Measurements from ENCODE around the gene ESR1.
"Not testable (repeated sequence)": the region's sequence is repeated elsewhere in the genome, so short reads cannot be mapped to it uniquely, and the experiment has no call there.

ESR1 gene

DNA sequence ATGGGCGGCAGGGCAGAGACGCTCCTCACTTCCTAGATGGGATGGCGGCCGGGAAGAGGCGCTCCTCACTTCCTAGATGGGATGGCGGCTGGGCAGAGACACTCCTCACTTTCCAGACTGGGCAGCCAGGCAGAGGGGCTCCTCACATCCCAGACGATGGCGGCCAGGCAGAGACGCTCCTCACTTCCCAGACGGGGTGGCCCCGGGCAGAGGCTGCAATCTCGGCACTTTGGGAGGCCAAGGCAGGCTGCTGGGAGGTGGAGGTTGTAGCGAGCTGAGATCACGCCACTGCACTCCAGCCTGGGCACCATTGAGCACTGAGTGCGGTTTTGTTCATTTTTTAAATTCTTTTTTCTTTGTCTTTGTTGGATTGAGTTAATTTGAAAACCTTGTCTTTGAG lies 92.3 kb downstream of the ESR1 start:
- not testable (repeated sequence) for FAIRE-seq

DNA sequence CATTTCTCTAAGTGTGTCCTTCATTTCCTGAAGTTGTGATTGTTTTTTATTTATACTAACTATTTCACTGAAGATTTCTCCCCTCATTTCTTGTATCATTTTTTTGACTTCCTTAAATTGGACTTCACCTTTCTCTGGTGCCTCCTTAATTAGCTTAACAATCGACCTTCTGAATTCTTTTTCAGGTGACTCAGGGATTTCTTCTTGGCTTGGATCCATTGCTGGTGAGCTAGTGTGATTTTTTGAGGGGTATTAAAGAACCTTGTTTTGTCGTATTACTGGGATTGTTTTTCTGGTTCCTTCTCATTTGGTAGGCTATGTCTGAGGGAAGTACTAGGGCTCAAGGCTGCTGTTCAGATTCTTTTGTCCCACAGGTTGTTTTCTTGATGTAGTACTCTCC lies 92.8 kb downstream of the ESR1 start:
- FAIRE-seq = peak; percentile 9

DNA sequence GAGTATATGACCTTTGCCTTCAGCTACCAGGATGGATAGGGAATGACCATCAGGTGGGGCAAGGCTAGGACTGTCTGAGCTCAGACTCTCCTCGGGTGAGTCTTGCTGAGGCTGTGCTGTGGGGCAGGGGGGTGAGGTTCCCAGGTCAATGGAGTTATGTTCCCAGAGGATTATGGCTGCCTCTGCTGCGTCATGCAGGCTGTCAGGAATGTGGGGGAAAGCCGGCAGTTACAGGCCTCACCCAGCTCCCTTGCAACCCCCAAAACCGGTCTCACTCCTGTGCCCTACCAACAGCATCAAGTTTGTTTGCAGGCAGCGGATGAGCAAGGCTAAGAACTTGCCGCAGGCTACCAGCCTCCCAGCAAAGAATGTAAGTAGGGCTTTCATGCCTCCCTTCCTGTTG lies 93.5 kb downstream of the ESR1 start:
- FAIRE-seq = no peak

DNA sequence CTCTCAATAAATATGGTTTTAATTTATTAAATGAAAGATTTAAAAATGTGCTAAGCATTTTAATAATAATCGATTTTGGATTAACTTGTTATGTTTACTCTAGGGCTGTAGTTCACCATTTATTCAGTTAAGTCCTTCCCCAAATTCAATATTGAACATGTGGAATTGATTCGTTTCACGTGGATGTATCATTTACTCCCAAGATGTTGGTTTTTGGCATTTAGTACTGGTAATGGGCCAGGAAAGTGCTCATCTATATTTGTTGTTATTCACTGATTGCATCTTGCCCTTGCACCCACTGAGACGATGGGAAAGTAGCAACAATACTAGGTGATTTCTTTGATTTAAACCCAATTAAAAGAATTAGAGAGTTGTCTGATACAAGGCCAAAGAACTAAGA lies 97.1 kb downstream of the ESR1 start:
- FAIRE-seq = no peak

GRCh38 chr6:151905072-151905471 lies 97.6 kb downstream of the ESR1 start:
- no peak for FAIRE-seq

DNA sequence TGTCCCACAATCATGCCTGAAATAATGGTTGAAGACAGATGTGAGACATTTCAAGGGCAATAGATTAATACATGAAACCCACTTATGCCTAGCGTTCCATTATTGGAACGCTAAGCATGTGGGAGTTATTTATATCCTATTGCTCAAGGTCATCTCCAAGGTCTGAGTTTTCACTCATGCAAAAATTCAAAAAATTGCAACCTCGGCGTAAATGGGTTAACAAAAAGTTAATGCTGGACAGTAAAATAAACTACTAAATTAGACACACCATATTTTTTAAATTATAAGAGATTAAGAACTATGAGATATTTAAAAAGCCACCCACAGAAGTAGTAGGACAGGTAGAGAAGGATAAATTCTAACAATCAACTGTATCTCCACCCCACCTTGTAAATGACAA lies 98.4 kb downstream of the ESR1 start:
- no peak for FAIRE-seq

- no peak for FAIRE-seq
These were observed 103.9 kb downstream of the ESR1 start for GRCh38 chr6:151911401-151911800.

DNA sequence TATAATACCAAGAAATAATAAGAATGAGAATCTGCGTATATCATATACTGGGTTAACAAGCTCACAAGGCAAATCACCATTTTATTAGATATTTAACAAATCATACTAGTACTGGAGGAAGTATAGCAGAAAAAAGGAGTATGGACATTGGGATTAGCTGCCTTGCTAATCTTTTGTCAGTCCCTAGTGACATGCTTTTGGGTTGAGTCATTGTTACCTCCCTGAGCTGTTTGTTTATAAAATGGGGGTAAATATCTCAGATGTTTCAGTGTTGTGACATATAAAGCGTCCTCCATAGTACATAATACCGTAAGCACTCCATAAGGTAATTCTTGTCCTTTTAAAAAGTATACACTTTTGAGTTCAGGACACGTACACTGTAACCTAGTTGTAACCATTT lies 107.0 kb downstream of the ESR1 start:
- FAIRE-seq = no peak

- no peak for FAIRE-seq
These were observed 108.6 kb downstream of the ESR1 start for GRCh38 chr6:151916075-151916474.

GRCh38 chr6:151916680-151917164 lies 109.2 kb downstream of the ESR1 start:
- no peak for FAIRE-seq

DNA sequence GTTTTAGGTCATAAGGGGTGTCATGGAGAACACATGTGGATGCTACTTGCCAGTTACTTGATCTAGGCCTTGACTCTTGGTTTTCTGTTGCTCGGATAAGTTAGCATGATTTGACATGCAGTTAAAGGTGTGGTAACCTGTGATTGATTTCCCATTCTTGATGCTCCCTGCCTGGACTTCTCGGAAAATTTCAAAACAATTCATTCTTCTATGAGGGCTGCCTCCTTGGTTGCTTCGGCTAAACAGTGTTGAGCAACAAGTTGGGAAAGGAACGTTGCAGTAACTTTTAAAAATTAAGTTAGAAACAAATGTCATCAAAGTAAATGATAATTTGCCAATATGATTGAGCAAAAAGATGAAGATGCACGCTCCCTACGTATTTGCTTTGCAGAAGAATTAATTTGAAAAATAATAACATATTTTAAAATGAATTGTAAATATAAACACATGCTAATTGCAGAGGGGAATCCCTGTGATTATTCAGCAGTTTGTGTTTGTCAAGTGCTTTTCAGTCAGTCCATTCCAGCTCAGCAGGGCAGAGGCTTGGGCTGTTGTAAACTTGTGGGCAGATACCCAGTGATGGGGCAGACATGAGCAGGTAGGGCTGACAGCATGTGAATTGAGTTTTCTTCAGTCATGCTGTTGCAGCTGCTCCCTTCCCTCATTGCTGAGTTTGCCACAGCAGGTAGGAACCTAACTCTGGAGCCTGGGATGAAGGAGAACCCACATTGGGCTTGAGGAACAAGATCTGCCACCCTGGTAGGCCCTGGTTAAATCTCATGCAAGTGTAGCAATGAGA lies 110.2 kb downstream of the ESR1 start:
- no peak for FAIRE-seq

- FAIRE-seq = no peak
These were observed 132.8 kb downstream of the ESR1 start for GRCh38 chr6:151940307-151940706.

DNA sequence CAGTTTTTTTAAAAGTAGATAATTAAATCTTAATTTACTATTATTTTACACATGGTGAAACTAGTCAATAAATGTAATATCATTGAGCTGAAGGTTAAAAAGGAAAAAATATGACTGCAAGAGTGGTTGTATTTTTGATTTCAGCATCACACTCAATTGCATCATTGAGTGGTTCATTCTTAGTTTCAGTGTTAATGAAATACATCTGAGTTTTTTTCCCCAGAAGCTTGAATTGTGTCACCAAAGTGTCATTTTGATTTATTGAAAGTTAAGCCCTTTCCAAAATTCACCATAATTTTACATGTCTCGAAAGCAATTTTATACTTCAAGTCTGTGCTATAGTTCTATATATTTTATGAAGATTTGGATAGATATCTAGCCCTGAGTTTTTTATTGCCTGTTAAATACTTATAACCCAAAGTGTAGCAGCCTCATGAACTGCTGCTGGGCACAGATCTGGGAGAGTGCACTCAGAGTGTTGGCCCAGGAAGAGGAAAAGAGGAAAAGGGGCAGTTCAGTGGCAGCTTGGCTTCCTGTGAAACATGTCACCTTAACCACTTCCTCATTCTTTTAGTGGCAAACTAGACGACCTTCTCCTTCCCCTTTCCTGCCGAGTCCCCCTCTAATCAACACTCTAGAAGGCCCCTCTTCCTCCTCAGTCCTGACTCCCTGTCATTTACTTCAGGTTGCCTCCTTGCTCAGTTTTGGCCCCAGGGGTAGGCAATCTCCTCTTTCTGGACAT lies 140.7 kb downstream of the ESR1 start:
- FAIRE-seq = peak; percentile 17

GRCh38 chr6:151958332-151958731 lies 150.8 kb downstream of the ESR1 start:
- no peak for FAIRE-seq

DNA sequence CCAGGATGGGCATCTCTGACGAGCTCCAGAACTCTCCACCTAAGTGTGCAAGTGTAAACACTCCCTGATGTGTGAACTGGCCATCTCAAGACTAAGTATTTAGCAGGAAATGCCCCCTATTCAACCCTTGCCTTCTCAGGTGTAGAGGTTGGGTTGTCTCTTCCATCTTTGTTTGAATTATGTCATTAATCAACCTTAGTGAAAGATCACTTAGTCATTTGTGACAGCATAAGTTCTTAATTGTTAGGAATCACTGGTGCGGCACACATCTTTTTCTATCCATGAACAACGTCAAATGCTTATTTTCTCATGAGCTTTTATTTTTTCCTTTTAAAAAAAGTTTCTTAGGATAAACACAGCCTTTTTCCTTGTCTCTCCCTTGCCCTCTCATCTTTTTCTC lies 151.6 kb downstream of the ESR1 start:
- FAIRE-seq = no peak

- FAIRE-seq = no peak
These were observed 154.3 kb downstream of the ESR1 start for GRCh38 chr6:151961809-151962208.

- no peak for FAIRE-seq
These were observed 154.9 kb downstream of the ESR1 start for GRCh38 chr6:151962246-151962846.

GRCh38 chr6:151963001-151963400 lies 155.5 kb downstream of the ESR1 start:
- no peak for FAIRE-seq

- peak; percentile 56 for FAIRE-seq
These were observed 156.9 kb downstream of the ESR1 start for GRCh38 chr6:151964412-151964811.

DNA sequence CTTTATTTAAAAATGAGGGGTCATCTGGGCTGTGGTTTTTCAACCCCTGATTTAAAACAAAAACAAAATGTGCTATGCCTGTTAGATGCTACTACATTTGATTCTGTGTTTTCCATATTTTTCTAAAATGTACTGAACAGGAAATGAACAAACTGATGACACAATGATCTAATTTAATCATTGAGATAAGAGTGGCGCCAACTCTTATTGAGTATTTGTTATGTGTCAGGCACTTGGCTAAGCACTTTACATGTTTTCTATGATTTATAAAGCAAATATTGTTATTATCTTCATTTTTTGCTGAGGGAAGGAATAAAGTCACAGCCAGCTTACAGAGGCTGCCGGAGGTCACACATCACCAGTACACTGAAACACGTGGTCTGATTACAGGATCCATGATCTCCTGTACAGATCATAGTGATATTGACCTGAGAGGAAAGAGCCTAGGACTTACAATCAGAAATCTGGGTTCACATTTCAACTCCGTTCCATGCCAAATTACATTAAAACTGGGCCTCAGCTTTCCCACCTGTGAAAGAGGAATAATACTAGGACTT lies 166.7 kb downstream of the ESR1 start:
- FAIRE-seq = no peak

DNA sequence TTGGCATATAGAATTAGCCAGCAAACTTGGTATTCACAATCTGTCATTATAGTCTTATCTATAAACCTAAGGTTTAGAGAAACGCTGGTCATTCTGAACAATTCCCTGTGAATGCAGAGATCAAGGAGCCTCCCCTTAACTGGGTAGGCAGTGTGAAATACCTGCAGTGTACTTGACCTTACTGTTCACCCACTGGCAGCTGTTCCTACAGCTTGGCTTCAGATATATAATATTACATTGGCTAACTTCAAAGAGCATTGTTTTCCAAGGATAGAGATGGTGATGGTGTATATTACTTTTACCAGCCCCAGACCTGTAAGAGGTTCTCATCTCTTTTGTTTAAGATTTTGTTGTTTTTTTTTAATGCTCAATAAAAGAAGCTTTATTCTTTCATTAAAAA lies 168.3 kb downstream of the ESR1 start:
- no peak for FAIRE-seq

DNA sequence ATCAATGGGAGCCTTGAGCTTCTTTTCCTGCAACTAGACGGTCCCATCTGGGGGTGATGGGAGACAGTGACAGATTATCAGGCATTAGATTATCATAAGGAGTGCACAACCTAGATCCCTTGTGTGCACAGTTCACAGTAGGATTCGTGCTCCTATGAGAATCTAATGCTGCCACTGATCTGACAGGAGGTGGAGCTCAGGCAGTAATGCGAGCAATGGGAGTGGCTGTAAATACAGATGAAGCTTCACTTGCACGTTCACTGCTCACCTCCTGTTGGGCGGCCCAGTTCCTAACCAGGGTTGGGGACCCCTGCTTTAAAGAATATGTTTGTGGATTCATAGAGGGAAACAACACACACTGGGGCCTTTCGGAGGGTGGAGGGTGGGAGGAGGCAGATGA lies 180.7 kb downstream of the ESR1 start:
- not testable (repeated sequence) for FAIRE-seq

- FAIRE-seq = no peak
These were observed 184.6 kb downstream of the ESR1 start for GRCh38 chr6:151992091-151992490.

- FAIRE-seq = no peak
These were observed 185.9 kb downstream of the ESR1 start for GRCh38 chr6:151993364-151993763.
